ENCODE data around the gene SPDYE1.

Gene SPDYE1

DNA sequence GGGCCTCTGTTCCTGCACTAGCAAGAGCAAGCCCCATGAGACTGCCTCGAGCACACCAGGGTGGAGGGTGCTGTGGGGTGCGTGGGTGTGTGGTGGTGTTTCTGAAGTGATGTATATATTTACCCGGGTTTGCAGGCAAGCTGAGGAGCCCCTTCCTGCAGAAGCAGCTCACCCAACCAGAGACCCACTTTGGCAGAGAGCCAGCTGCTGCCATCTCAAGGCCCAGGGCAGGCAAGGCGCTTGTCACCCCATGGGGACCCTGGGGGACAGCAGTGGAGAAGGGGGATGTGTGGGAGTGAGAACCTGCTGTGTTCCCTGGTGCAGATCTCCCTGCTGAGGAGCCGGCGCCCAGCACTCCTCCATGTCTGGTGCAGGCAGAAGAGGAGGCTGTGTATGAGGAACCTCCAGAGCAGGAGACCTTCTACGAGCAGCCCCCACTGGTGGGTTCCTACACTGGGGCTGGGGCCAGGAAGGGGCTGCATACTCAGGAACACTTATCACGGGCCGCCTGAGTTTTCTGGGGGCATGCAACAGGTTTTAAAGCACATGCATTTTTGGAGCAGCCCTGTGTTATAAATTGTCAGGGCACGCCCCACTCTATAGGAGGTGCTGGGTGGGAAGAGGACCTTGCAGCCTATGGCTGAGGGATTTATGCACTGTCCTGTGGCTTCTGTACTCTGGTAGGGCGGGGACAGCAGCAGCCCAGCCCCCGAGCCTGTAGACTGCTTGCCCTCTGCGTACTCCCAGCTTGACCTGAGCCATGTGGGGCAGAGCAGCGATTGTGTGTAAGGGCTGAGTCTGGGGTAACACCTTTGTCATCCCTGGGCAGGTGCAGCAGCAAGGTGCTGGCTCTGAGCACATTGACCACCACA lies 61.8 kb downstream of the SPDYE1 start:
- Mint-ChIP-seq H3K27me3 (no peaks in the 10 kb centered on the region), H3K4me3 (no peak overlapping the region), H3K9me3 (no peaks in the 10 kb centered on the region), H3K4me1 (peaks cover 35% of the 10 kb centered on the region), H3K36me3 (ENCODE audit: low read depth) (peaks cover 41% of the 10 kb centered on the region), H3K27ac (peak overlapping the region; percentile 76)
- ATAC-seq (peak; percentile 60), DNase-seq (no peak)

All from activated naive CD8-positive, alpha-beta T cell treated with anti-CD3 and anti-CD28 coated beads, Interleukin-2, amount 50 U/mL, for 24 hours (primary cell).